Amniotic epithelial cell (primary cell): ENCODE measurements around the gene CD34.
"Not testable (repeated sequence)": the region's sequence is repeated elsewhere in the genome, so short reads cannot be mapped to it uniquely, and the experiment has no call there.

ENCODE experiments used
- DNase-seq: peaks from one replicate; pipeline ENCODE4 v3.0.0-alpha.2; 2010; ENCODE audit warnings: low read depth

Gene CD34

DNA sequence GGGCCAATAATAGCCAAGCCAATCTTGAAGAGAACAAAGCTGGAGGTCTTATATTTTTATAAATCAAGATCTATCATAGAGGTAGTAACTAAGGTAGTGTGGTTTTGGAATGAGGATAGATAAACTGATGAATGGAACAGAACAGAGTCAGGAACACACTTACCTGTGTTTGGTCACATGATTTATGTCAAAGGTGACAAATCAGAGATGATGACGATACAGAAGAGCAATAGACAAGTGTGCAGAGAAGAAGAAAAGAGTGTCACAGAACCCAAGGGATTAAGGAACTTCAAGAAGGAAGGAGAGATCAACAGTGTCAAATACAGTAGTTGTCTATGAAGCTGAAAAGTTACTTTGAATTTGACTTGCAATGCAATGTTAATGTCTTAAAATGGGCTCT lies 16.1 kb upstream of the CD34 start:
- DNase-seq, result no peak

DNA sequence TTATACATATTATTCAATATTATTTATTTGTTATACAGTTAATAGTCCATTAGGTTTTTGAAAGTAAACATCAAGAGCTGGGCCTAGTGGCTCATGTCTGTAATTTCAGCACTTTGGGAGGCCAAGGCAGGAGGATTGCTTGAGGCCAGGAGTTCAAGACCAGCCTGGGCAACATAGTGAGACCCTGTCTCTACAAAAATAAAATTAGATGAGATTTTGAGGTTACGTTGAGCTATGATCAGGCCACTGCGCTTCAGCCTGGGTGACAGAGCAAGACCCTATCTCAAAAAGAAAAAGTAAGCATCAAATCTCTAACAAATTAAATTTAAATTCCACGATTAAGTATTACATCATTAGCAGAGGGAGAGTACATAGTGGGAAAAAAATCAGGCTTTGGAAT lies 15.0 kb upstream of the CD34 start:
- DNase-seq, result not testable (repeated sequence)

DNA sequence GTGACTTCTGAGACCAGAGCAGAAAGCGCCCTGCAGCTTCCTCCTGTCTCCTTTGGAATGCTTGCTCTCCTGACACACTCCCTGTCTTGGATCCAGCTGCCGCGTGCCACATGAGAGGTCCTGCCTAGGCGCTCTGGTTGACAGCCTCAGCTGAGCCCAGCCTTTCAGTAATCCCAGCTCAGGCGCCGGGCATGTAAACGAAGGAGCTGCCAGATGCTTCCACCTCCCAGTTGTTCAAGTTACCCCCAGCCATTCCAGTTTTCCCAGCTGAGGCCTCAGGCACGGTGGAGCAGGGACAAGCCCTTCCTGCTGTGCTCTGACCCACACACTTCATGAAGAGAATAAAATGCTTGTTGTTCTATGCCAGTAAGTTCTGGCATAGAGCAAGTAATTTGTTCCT lies 14.3 kb upstream of the CD34 start:
- DNase-seq, result no peak

DNA sequence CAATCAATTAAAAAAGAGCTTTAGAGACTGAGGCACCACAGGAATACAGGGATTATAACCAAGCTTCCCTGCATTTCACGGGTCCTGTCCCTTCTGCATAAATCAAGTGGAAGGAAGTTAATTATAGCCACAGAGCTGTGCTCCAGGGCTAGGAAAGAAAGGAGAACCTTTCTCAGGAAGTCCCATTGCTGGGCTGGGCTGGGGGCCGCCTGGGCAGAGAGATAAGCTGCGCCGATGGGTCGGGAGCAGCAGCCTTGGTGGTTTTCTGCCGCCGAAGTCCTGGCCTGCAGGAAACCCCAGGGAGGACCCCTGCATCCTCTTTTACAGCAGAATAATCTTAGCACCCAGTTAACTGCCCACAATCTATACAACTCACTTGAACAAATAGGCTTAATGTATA lies 12.6 kb upstream of the CD34 start:
- DNase-seq, result no peak

DNA sequence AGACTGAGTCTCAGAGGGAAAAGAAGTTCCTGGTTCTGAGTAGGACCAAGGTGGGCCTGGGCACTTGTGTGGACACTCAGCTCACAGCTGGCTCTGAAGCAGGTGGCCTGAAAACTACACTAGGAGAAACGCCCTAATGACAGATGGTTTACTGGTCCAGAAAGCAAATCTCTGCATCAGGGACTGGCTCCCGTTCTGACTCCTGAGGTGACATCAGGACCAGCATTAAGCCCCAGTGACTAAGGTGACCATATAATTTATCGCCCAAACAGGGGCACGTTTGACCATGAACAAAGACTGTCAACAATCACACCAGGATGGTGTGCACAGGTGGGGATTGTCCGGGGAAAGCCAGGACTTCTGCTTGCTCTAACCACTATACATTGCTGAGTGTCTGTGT lies 12.2 kb upstream of the CD34 start:
- DNase-seq, result no peak

DNA sequence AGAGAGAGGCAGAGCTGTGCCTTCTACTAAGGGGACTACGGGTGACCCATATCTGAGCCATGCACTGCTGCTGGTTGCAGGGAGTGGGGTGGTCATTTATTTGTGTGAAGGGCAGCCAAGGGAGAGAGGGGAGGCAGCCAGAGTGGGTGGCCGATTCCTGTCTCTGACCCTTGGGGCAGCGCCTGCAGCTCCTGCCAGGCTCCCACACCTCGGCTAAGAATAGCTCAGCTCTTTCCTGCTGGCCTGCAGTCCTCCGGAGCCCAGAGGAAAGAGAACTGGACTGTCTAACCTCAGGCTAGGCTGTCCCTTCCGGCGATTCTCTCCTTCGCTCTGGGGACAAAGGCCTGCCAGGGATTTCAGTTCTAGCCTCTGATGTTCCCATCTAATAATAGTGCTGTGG lies 11.6 kb upstream of the CD34 start:
- no peak for DNase-seq

DNA sequence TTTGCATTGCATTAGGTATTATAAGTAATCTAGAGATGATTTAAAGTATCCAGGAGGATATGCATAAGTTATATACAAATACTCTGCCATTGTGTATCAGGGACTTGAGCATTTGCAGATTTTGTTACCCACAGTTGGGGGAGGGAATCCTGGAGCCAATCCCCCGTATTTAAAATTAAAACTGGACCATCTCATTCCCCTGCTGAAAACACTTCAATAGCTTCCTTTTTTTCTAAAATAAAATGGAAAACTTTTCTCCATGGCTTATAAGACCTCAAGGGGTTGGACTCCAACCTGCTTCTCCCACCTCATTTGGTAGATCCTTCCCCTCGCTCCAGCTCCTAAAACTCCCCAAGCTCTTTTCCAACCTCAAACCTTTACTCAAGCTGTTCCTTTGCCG lies 10.4 kb upstream of the CD34 start:
- DNase-seq, result no peak

DNA sequence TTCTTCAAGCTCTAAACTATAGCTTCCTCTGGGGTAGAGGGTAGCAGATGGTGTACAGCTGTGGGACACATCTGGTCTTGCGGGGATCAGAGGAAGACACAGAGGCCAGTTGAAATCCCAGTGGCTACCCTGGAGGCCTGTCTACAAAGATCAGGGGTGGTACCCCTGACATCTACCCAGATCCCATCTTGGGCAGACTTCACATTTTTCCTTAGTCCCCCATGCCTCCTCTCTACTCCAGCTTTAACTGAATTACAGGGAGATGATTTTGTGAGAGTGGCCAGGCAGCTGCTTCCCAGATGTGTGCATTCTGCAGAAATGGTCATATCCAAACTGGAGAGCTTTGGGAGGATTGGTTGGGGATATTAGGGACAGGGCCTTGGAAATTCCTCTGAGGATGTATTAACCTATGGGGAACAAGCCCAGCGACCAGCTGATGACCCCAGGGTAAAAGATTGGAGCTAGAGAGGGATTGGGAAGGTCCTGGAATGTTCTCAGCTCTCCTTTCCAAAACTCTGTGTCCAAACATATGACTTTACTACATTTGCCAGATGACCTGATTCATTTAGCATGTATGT lies 9.6 kb upstream of the CD34 start:
- DNase-seq, result no peak

DNA sequence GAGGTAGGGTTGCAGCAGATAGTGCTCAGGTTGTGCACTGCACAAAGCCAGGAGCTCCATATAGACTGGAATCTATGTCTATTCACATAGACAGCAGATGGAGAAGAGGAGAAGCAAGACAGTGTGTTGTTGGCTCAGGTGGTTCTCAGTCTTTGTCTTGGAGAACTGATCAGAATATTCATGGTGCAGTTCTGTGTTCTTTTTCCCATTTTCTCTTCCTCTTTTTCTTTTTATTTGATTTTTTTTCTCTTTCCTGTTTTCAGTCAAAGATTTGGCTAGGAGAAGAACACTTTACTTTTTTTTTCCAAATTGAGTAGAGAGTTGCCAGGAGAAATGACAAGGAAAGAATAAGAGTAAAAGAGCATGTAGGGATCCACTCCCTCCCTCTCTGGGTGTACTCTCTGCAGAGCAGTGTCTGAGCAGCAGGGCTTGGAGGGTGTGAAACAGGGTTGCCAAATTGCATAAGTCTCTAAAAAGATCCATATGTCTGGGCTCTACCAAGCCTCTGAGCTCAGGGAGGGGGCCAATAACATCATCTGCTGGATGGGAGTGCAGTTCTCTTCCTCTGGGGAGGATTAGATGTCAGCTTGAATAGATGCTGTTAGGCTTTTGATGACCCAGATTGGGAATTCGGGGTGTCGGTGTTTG lies 8.7 kb upstream of the CD34 start:
- DNase-seq, result no peak

DNA sequence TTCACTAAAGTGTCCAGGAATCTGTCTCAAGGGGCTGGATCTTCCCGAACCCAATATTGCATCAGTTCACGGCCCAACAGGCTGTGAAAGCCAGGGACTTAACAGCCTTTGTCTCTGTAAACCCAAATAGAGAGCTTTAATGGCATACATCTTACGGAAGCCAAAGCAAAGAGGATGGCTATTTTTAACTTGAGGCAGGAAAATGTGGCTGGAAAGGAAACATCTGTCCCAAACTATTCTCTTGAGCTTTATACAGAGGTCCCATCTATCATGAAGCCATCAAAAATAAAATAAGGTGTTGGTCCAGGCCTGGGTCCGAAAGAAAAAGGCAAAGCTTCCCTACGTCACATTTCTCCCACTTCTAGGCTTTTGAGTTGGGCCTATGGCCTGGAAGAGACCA lies 7.7 kb upstream of the CD34 start:
- no peak for DNase-seq

DNA sequence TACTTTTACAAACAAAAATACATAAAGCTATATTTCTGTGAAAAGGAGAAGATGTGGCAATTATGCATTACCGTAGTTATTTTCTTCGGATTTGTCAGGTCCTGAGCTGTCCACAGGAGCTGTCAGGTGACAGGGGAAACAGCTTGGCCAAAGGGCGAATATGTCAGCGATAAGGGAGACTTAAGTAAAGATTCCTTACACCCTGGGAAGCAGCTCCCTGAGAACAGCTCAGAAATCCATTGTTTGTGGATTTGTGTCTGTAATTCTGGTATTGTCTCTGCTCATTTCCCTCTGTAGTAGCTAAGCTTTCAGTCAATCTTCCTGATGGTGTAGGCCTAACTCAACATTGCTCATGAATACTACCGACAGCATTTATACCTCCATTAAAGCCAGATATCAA lies 7.1 kb upstream of the CD34 start:
- DNase-seq, result no peak

DNA sequence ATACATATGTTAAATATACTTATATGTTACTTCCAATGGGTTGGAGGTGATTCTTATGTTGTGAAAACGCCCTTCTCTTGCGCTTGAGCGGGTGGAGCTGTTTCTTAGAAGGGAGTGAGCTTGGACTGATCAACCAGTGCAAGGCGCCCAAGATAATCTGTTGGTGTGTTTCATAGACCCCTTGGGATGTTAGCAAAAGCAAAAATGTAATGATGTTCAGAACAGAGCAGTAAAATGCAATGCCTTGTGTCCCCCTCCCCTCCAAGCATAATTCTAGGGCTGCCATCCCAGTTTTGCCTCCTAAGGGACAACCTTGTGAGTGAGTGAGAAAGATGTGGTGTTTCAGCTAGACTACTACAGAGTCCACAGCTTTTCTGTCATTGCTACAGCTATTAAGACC lies 6.2 kb upstream of the CD34 start:
- no peak for DNase-seq

DNA sequence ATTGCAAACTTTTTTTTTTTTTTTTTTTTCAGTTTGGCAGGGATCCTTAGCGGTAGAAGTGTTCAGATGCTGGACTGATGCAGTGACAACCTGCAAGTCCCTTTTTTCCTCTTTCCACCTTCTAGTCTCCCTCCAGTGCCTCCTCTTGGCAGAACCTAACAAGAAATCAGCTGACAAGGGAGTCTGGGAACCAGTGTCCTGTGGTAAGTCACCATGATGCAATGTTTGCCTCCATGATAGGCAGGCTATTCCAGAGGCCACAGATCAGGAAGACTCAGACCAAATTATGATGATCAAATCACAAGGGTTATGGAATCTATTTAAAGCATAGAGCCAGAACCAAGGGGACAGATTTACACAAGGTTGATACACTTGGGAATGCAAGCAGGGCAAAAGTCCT lies 3.0 kb upstream of the CD34 start:
- peak; percentile 15 for DNase-seq

DNA sequence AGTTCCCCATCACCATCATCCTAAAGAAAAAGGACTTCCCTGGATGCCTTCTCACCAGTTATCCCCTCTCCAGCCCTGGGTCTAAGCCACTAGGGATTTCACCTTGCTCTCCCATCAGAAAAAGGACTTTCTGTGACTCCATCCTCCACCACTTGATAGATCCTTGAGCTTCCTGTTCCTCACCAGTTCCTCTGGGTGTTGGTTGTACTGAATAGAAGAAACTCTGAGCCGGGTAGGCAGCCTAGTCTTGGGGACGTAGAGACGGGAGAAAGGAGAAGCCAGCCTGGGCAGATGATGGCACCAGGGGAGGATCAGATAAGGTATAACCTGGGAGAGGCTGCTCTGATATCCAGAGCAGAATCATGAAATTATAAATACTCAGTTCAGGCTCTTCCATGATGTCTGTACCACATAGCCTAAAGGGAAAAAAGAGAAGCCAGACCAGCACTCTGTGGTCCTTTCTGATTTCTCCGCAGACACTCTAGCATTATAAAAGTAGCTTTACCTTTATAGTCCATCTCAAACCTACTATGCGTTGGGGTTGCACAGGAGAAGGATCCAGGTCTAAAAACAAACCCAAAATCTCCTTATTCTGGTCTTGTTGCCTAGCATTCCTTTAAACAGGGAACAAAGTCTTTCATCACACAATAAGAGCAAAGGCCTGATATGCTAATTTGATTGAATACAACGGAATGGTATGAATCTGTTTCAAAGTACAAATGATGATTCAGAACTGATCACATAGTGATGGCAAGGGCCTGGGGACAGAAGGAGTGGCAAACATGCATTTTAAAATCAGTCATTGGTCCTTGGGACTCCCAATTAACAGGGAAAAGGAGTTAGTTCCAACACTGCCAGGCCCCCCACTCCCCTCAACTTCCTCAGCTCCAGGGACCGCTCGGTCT lies 1.2 kb upstream of the CD34 start:
- DNase-seq, result no peak

DNA sequence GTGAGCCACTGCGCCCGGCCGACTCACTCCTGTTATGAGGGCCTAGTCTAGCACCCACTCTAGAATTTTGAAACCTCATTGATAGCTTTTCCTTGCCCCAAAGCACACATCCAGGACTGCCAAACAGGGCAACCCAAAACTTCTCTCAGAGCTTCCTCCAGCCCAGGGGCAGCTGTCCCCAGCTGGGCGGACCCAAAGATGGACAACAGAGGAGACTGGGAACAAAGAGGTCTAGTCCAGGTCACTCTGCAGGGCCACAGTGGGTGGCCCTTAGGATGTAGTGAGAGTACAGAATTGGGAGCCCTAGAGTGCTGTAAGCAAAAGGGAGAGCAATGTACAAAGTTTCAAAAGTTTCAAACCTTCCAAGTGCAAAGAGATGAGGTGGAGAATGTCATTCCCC lies 1.2 kb downstream of the CD34 start:
- no peak for DNase-seq

DNA sequence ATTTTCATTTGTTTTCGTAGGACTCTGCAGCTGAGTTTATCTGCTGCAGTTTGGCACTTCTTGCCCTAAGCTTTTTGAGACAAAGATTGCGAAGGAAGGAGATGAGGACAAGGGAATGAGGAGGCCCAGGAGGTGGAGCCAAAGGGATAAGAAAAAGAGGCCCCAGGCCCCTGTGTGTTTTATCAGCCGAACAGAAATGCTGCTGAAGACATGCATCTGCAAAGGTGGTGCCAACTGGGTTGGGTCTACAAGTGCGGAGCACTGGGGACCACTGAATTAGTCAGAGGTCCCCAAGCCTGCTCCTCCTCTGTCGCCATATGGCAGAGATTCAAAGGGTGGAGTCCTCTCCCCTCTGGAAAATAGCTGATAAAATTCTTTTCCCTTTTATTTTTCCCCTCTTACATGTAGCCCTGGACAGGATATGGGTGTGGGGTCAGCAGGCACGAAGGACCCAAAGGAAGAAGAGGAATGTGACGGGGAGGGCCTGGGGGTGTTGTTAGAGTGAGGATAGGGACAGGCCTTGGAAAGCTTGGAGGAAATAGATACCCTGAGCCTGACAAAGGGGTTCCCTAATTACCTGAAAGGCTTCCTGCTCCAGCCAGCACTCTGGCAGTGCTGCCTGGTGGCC lies 2.7 kb downstream of the CD34 start:
- no peak for DNase-seq

DNA sequence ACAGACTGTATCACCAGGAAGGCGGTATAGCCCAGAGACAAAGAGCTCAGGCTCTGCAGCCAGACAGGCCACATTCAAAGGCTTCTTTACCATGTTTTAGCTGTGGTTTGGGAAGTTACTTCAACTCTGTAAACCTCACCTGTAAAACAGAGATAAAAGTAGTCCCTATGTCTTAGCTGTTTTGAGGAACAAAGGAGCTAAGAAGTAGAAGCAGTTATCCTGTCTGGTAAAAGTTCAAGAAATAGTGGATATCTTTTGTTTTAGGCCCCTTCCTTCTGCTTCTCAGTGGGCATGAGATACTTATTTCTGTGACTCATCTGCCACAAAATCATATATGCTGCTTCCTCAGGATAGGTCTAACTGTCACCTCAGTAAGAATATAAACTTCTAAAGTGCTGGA lies 6.5 kb downstream of the CD34 start:
- no peak for DNase-seq

DNA sequence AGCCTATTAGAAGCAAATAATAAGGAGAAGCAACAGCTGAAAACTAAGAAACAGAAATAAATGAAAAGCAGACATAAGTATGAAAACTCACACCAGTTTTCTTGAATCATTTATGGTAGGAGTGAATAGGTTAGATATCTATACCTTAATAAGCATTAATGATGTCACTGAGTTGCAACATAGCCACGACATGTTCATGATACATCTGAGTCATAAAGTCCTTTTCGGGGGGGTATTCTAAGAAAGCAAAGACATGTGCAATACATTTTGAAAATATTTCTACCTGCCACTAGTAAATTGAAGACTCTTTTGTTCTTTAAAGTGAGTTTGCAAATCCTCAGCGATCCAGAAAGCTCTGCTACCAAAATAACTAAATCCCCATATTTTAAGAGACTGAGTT lies 7.2 kb downstream of the CD34 start:
- peak; percentile 20 for DNase-seq

DNA sequence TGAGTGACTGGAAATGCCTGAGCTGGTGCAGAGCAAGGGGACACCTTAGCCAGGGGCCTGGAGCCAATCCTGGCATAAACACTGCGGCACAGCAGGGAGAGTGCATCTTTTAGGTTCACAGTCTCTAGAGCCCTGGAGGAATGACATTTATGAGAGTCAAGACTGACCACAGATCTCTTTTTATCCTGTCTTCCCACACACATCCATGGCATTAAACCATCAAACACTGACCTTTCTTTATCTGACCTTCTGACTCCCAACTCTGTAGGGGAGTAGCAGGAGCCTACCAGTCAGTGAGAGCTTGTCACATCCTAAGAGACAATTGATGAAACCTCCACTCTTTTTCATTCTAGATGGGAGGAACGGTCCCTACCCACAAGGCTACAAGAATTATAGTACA lies 7.9 kb downstream of the CD34 start:
- DNase-seq, result no peak

DNA sequence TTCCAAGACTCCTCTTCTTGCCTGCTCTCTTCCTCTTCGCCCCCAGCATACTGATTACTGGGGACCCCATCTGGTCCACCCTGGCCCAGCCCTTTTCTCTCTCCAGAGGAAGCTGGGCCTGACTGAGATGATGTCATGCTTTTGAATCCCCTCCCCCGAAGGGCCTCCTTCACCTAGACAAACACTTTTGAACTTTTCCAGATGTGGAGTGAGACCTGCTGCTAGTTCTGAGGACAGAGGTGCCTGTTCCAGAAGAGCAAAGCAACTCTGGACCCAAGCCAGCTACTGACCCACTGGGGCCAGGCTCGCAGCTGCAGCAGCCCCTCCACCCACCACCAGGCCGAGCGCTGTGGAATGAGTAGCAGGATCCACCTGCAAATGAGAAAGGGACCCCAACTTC lies 8.4 kb downstream of the CD34 start:
- no peak for DNase-seq

DNA sequence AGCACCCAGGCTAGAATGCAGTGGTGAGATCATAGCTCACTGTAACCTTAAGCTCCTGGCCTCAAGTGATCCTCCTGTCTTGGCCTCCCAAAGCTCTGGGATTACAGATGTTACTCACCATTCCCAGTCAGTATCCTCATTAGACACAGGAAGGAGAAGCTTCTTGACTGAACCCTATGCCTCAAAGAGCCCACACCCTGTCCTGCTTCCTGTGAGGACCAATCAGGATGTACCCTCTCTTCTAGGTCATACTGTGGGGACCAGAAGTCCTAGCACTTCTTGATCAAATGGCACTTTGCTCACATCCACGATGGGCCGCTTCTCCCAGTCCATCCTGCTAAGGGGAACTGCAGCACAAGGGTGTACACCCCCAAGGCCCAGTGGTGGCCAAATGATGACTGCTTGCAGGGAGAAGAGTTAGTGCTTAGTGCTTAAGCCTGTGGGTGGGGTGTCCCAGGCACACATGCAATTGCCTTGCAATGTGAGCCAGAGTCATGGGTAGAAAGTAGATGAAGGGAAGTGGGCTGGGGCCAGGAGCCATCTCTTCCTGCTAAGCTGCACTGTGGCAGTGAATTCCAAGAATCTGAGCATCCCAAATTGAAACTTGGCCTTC lies 9.8 kb downstream of the CD34 start:
- DNase-seq, result no peak

DNA sequence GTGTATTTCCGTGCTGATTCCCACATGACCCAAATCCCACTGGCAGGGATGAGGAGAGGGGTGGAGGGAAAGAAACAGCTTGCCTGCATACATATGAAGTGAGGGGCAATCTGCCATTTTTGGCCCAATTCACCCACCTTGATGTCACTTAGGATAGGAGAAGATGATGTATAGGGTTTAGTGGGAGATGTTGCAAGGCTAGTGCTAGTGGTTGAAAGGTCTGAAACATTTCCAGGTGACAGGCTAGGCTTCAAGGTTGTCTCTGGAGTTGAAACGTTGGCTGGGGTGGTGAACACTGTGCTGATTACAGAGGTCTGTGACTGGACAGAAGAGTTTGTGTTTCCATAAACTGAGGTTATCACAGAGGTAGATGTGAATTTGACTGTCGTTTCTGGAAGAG lies 12.1 kb downstream of the CD34 start:
- DNase-seq, result no peak

DNA sequence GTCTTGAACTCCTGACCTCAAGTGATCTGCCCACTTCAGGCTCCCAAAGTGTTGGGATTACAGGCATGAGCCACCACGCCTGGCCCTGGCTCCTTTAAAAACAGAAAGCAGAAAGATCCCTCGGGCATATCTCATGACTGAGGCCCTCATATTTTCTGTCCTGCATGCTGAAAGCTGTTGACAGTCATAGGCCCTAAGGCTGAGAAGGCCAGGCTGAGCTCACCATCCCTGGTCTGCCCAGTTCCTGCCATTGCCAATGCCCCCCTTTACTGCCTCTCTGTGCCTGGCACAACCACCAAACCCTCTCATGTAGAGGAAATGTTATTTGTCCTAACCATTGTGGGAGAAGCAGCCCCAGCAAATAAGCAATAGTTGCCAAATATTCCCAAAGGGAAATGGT lies 12.7 kb downstream of the CD34 start:
- no peak for DNase-seq
